Heart right ventricle (tissue), 16 donors: ENCODE measurements around the gene CHCHD3. TPM values are rescaled to one million over a fixed set of nuclear protein-coding genes. Genes with fewer than 3 reads are reported as not detected.

ENCODE experiments used
- ATAC-seq, 8 donors: fragments of 200-7000 bp; cut with Tn5 transposase; one replicate each; pipeline ENCODE4 v1.9.1; 2020; ENCODE audit warnings: mild to moderate bottlenecking in 8 of 8, moderate library complexity in 8 of 8, moderate number of reproducible peaks in 1 of 8
- DNase-seq, 2 donors: peaks; one replicate each; pipeline ENCODE4 v3.0.0-alpha.2; 2020
- H3K27ac ChIP-seq, 10 donors: fragments of 200-600 bp; sonication (generic) in 2 of 10; one replicate each; pipeline versions ENCODE4 v1.5.0 to v1.8.0; 2020 to 2022; ENCODE audit warnings: mild to moderate bottlenecking in 3 of 10
- H3K27me3 ChIP-seq, 7 donors: fragments of 200-600 bp; one replicate each; pipeline ENCODE4 v1.8.0; 2021 to 2022; ENCODE audit warnings: mild to moderate bottlenecking in 2 of 7
- H3K36me3 ChIP-seq, 9 donors: fragments of 200-600 bp; sonication (generic) in 1 of 9; one replicate each; pipeline versions ENCODE4 v1.5.0 to v1.8.0; 2020 to 2022; ENCODE audit warnings: mild to moderate bottlenecking in 2 of 9
- H3K4me1 ChIP-seq, 9 donors: fragments of 200-600 bp; sonication (generic) in 1 of 9; one replicate each; pipeline versions ENCODE4 v1.5.0 to v1.8.0; 2020 to 2022; ENCODE audit warnings: mild to moderate bottlenecking in 4 of 9
- H3K4me3 ChIP-seq, 10 donors: fragments of 200-600 bp; sonication (generic) in 2 of 10; one replicate each; pipeline versions ENCODE4 v1.5.0 to v1.8.0; 2020 to 2022; ENCODE audit warnings: mild to moderate bottlenecking in 7 of 10, moderate library complexity in 2 of 10
- H3K9me3 ChIP-seq, 11 donors: fragments of 200-600 bp in 10 of 11; sonication (generic) in 2 of 11; one replicate each; pipeline versions ENCODE4 v1.5.0 to v1.8.0; 2013 to 2022; ENCODE audit warnings: mild to moderate bottlenecking in 2 of 11, control low read depth in 1 of 11, moderate library complexity in 1 of 11
- WGBS, 2 donors: extraction: QIAGEN DNeasy Blood & Tissue Kit; methylation state at CpG; one replicate each; pipeline ENCODE4 v1.1.7; 2013; ENCODE audit warnings: inconsistent platforms in 1 of 2; 5-methylcytosine and 5-hydroxymethylcytosine counted together
- intact Hi-C, 10 donors: fragments of 100-400 bp; cut with DNase I; formaldehyde crosslinking; loops; one replicate each; pipeline versions ENCODE4 v1.11.1 to v1.14.2; 2022
- polyA plus RNA-seq, 2 donors: library from polyadenylated mRNA; stranded (reverse); fragments of 200-250 nt; gene quantifications; one replicate each; pipeline ENCODE4 v1.2.3, GENCODE V29; 2013
- total RNA-seq, 10 donors: library from RNA; stranded (reverse); fragmentation: NEBNext Ultra II Directional in 3 of 10; extraction: Animal tissue kit (Norgen Biotek cat#: 25700) in 3 of 10; gene quantifications; one replicate each; pipeline versions ENCODE4 v1.2.1 to v1.2.4, GENCODE V29; 2021 to 2023
- TF ChIP-seq, protein P1 (sequence below), 9 donors: fragments of 200-600 bp; sonication (generic) in 2 of 9; IDR thresholded peaks; one replicate each; pipeline versions ENCODE4 v1.5.0 to v1.8.0; 2021 to 2022; ENCODE audit warnings: antibody characterized with exemption in 9 of 9, mild to moderate bottlenecking in 5 of 9, moderate library complexity in 1 of 9
- donor health status: Arrhythmogenic right ventricular cardiomyopathy.
- donor health status: ischemic (EF 13 %, LVEDD 7.1; RV severe dilation, severe dysfunction).
- donor health status: healthy with polysubstance abuse.
- donor health status: DM: no; HTN: yes; CAD: no.
- donor health status: DM: no; HTN: no; CAD: no.
- donor health status: ischemic (EF 25% LVEDD 6.9; RV normal size, moderate dysfunction).
- donor health status: ischemic (EF 25% LVEDD 5.7; RV mildly dilated, moderate dysfunction).
- donor health status: healthy.
- donor health status: DM: yes; HTN: yes; CAD: no.
- donor health status: Ischemic cardiomyopathy.
- donor health status: ischemic (EF 35%, LVEDD 5.7; RV mildly dilated, moderate dysfunction).
- donor health status: nonischemic (EF 11% LVEDD 7.7; RV severe dilation, severe dysfunction).
- donor health status: DM: yes; HTN: yes; CAD: no.
- donor health status: PGD.
- donor health status: ischemic (EF 29% LVEDD 5.4; RV normal size, mild dysfunction).
- donor health status: nonischemic (EF 23%, LVEDD 6.1; RV moderate dilation, normal function).

Gene CHCHD3
- total and polyA plus RNA-seq, 12 donors: 42.6 to 215 (median 185) TPM

DNA sequence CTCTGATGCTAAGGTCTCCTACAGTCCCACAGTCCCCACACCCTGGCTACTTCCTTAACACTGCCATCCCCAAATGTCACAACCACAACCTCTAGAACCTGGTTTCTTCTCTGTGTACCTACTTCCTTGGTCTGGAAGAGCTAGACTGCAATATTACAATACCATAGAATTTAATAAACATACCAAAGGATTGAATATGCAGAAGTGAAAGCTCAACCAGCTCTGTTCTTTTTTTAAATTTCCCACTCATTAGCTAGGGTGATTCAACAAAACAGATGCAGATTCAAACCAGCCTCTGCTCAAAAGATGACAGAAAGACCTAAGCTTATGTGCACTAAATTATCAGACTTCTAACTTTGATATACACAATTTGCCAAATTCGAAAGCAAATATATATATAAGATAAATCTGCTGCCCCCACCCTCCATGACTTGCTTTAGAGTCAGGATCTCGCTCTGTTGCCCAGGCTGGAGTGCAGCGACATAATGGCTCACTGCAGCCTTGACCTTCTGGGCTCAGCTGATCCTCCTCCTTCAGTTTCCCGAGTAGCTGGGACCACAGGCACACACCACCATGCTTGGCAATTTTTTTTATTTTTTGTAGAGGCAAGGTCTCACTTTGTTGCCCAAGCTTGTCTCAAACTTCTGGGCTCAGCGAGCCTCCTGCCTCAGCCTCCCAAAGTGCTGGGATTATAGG lies 212.6 kb downstream of the CHCHD3 start:
- Histone ChIP-seq H3K27ac (no peak overlapping the region), H3K4me1 (peaks cover 3 to 28% (median 23%) of the 10 kb centered on the region in 9 donors), H3K27me3 (no peaks in the 10 kb centered on the region), H3K9me3 (no peaks in the 10 kb centered on the region), H3K4me3 (no peak overlapping the region), H3K36me3 (peaks cover 0 to 2% (median 0%) of the 10 kb centered on the region in 9 donors)
- 97 to 99% methylated on average over 5 of the region's 5 CpGs for WGBS, 2 donors
- no peak for DNase-seq
- TF ChIP-seq, protein P1, sequence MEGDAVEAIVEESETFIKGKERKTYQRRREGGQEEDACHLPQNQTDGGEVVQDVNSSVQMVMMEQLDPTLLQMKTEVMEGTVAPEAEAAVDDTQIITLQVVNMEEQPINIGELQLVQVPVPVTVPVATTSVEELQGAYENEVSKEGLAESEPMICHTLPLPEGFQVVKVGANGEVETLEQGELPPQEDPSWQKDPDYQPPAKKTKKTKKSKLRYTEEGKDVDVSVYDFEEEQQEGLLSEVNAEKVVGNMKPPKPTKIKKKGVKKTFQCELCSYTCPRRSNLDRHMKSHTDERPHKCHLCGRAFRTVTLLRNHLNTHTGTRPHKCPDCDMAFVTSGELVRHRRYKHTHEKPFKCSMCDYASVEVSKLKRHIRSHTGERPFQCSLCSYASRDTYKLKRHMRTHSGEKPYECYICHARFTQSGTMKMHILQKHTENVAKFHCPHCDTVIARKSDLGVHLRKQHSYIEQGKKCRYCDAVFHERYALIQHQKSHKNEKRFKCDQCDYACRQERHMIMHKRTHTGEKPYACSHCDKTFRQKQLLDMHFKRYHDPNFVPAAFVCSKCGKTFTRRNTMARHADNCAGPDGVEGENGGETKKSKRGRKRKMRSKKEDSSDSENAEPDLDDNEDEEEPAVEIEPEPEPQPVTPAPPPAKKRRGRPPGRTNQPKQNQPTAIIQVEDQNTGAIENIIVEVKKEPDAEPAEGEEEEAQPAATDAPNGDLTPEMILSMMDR (IDR thresholded peaks at IDR 0.05): no peak
- intact Hi-C loops: no loop called here
- ATAC-seq: no peak

DNA sequence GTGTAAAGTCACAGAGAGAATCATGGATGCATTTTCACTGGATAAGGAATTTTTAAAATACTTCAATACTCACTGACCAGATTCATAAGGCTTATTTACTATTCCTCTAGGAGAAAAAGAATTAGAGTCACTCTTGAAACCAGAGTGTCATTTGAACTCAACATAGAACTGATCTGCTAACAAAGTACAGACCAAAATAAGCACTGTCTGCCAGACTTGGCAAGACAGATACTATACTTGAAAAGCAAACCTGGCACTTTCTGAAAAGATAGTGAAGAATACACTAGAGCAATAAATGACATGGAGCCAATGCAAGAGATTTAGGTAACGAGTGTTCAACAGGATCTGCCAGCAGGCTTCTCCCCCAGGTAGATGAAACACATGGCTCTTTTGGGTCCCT lies 215.3 kb downstream of the CHCHD3 start:
- Histone ChIP-seq H3K4me1 (peaks cover 3 to 35% (median 23%) of the 10 kb centered on the region in 9 donors), H3K36me3 (peaks cover 0 to 3% (median 0%) of the 10 kb centered on the region in 9 donors), H3K4me3 (no peak overlapping the region), H3K27ac (peak overlapping the region in 6 of 10 donors; percentile 20 to 76 (median 47)), H3K27me3 (no peaks in the 10 kb centered on the region), H3K9me3 (peaks cover 0 to 16% (median 4%) of the 10 kb centered on the region in 11 donors)
- DNase-seq: no peak
- TF ChIP-seq, protein P1 (IDR thresholded peaks at IDR 0.05): no peak
- 41 to 75% methylated on average over 1 of the region's 1 CpG for WGBS, 2 donors
- intact Hi-C loops: no loop called here
- peak in 5 of 8 donors; percentile 41 to 87 (median 70) for ATAC-seq

DNA sequence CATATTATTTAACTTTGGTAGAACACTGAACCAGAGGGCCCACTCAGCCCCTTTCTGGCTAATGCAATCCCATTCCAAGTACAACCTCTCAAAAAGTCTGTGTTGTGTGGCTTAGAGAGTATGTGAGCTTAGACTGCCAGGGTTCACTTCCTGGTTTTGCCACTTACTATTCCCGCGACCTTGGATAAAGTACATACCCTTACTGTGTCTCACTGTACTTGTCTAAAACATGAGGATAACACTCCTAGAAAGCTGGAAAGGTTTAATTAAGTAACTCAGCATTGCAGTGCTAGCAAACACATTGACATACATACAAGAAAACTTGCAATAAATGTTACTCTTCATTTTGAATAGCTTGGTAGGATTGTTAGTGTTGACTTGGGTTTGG lies 215.8 kb downstream of the CHCHD3 start:
- Histone ChIP-seq H3K36me3 (peaks cover 0 to 3% (median 0%) of the 10 kb centered on the region in 9 donors), H3K4me1 (peaks cover 3 to 35% (median 23%) of the 10 kb centered on the region in 9 donors), H3K9me3 (peaks cover 0 to 16% (median 4%) of the 10 kb centered on the region in 11 donors), H3K27ac (peak overlapping the region in 8 of 10 donors; percentile 1 to 76 (median 44)), H3K27me3 (no peaks in the 10 kb centered on the region), H3K4me3 (no peak overlapping the region)
- whole genome bisulfite sequencing, 2 donors: 51 to 55% methylated on average over 2 of the region's 2 CpGs
- intact Hi-C loops: no loop called here
- DNase-seq: no peak
- peak in 7 of 8 donors; percentile 16 to 80 (median 46) for ATAC-seq
- TF ChIP-seq, protein P1 (IDR thresholded peaks at IDR 0.05): no peak

DNA sequence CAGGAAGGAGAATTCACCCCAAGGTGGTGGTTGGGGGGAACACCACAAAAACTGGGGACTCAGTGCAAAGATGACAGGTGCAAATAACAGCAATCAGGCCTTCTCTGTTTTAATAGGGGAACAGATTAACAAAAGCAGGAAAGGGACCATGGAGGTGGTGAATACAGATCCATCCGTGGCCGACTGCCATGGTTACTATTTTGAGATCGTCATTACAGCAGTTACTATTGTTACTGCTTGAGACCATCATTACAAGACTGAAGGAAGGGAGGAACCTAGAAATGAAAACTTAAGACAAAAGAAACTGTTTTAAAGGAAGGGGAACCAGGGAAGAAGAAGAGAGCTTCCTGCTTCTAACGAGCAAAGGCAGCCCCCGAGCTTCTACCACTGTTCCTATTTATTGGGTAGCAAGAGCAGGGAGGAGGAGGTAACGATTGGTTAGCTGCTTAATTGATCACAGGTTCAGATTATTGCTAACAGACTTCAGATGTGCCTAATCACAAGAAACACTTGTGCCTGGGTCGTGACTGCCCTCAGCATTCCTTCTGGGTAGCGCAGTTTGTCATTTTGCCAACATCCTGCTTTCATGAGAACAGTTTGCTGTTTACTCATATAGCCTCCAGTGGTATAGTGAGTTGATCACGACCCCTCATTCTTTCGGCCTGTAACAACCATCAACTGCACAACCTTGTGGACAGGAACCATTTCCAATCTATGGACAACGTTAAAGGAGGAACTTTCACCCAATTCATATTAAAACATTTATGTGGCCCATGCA lies 216.3 kb downstream of the CHCHD3 start:
- DNase-seq (peak in 1 of 2 donors; percentile 42), ATAC-seq (peak in 7 of 8 donors; percentile 73 to 88 (median 80))
- no peaks in the 10 kb centered on the region for H3K27me3 ChIP-seq
- H3K4me1 ChIP-seq: peaks cover 3 to 35% (median 23%) of the 10 kb centered on the region in 9 donors
- H3K27ac ChIP-seq: peak overlapping the region in 8 of 10 donors; percentile 1 to 76 (median 44)
- TF ChIP-seq, protein P1 (IDR thresholded peaks at IDR 0.05): no peak
- peaks cover 0 to 3% (median 0%) of the 10 kb centered on the region in 9 donors for H3K36me3 ChIP-seq
- H3K4me3 ChIP-seq: peak overlapping the region in 1 of 10 donors; percentile 13
- 35 to 36% methylated on average over 11 of the region's 11 CpGs for WGBS, 2 donors
- H3K9me3 ChIP-seq: peaks cover 0 to 16% (median 4%) of the 10 kb centered on the region in 11 donors
- intact Hi-C loops: no loop called here
